Transverse colon (tissue), 3 donors: ENCODE results near the gene RBSN.

ENCODE experiments used
- POLR2A ChIP-seq: fragments of 450-650 bp; IDR thresholded peaks from one replicate; pipeline ENCODE4 v1.6.1; 2016; ENCODE audit warnings: antibody characterized with exemption, mild to moderate bottlenecking, moderate library complexity
- POLR2AphosphoS5 ChIP-seq, 3 donors: sonication (generic); formaldehyde crosslinking; IDR thresholded peaks; one replicate each; pipeline ENCODE4 v1.6.1; 2016; ENCODE audit warnings: antibody characterized with exemption in 3 of 3

DNA sequence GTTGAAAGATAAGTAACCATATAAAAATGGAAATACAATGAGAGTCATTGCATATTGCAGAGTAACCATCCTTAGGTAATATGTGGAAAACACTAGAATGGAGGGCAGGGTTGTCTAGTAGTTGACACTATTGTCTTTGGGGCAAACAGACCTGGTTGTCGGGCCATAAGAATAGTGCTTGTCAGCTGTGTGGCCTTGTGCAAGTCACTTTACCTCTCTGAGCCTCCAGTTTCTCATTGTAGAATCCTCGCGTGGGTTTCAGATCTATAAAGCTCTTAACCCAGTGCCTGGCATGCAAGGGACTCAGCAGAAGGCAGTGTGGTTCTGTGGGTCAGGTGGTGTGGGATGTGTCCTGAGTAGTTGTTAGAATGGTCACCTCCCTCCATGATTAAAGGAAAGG lies 65.8 kb downstream of the RBSN start:
- TF ChIP-seq POLR2AphosphoS5 (IDR thresholded peaks at IDR 0.05) (no peak), POLR2A (no peak)
